ENCODE results near the gene ZBTB16.

ZBTB16 gene

DNA sequence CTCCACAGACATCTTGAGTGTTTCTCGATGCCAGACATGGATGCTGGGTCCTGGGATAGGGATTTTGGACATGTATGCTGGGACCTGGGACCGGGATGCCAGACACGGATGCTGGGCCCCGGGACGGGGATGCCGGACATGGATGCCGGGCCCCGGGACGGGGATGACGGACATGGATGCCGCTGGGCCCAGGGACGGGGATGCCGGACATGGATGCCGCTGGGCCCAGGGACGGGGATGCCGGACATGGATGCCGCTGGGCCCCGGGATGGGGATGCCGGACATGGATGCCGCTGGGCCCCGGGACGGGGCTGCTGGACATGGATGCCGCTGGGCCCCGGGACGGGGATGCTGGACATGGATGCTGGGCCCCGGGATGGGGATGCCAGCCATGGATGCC, 139.5 kb downstream of the ZBTB16 start:
- Histone ChIP-seq H3K27ac (peak overlapping the region; percentile 62), H2AFZ (no peak overlapping the region), H3K4me1 (peaks cover 30% of the 10 kb centered on the region), H3K36me3 (ENCODE audit: control insufficient read depth, insufficient read depth, low read length) (no peaks in the 10 kb centered on the region), H3K9me3 (ENCODE audit: control insufficient read depth, low read length) (no peaks in the 10 kb centered on the region), H3K9ac (no peak overlapping the region), H3K27me3 (ENCODE audit: control insufficient read depth, insufficient read depth, low read length) (no peaks in the 10 kb centered on the region), H3K79me2 (peaks cover 13% of the 10 kb centered on the region), H3K4me3 (ENCODE audit: low read depth, low read length) (no peak overlapping the region), H3K4me2 (ENCODE audit: low read length) (no peak overlapping the region)
- TF ChIP-seq CTCF (IDR thresholded peaks at IDR 0.05): no peak

DNA sequence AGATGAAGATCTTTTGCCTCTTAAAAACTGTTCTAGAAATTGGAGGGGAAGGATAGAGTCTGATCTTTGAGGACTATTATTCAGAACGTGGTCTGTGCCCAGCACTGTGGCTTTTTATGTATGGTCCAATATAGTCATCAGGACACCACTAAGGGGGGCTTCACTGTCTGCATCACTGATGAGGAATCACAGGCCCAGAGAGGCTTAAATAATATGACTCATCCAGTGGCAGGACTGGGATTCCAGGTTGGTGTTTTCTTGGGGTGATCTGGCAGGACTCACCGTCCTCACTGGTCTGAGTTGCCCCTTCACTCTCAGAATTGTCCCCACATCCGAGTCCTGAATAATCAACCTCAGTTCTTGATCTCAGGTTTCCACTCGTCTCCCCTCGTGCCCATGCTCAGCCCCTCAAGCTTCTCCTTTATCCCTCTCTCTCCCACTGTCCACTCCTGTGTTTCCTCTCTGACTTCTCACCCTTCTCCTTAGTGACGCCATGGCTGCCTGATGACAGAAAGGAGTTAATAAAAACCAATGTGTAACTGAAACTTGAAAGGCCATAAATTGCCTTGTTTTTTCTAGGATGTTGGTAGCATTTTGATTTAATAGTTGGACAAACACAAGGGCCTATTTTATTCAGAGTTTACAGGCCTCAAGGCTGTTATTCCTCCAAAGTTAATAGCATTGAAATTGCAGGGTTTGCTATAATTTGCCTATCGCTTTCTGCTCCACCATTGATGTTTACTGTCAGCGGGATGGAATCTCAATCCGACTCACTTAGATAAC, 141.0 kb downstream of the ZBTB16 start:
- Histone ChIP-seq H3K36me3 (ENCODE audit: control insufficient read depth, insufficient read depth, low read length) (no peaks in the 10 kb centered on the region), H3K79me2 (peaks cover 11% of the 10 kb centered on the region), H3K27me3 (ENCODE audit: control insufficient read depth, insufficient read depth, low read length) (no peaks in the 10 kb centered on the region), H3K4me2 (ENCODE audit: low read length) (no peak overlapping the region), H3K4me1 (peaks cover 19% of the 10 kb centered on the region), H3K9me3 (ENCODE audit: control insufficient read depth, low read length) (no peaks in the 10 kb centered on the region), H3K27ac (no peak overlapping the region), H3K9ac (no peak overlapping the region), H2AFZ (no peak overlapping the region), H3K4me3 (ENCODE audit: low read depth, low read length) (no peak overlapping the region)
- TF ChIP-seq CTCF (IDR thresholded peaks at IDR 0.05): no peak

- H3K4me1 ChIP-seq: peaks cover 15% of the 10 kb centered on the region
- no peak overlapping the region for H2AFZ ChIP-seq
- no peaks in the 10 kb centered on the region for H3K36me3 ChIP-seq (ENCODE audit: control insufficient read depth, insufficient read depth, low read length)
- no peak overlapping the region for H3K4me2 ChIP-seq (ENCODE audit: low read length)
- H3K27me3 ChIP-seq (ENCODE audit: control insufficient read depth, insufficient read depth, low read length): no peaks in the 10 kb centered on the region
- no peak overlapping the region for H3K9ac ChIP-seq
- no peak overlapping the region for H3K4me3 ChIP-seq (ENCODE audit: low read depth, low read length)
- no peaks in the 10 kb centered on the region for H3K9me3 ChIP-seq (ENCODE audit: control insufficient read depth, low read length)
- no peak for TF ChIP-seq CTCF (IDR thresholded peaks at IDR 0.05)
- H3K27ac ChIP-seq: no peak overlapping the region
- peaks cover 11% of the 10 kb centered on the region for H3K79me2 ChIP-seq
Measured at GRCh38 chr11:114201219-114201618, 141.7 kb downstream of the ZBTB16 start.

- H3K9me3 ChIP-seq (ENCODE audit: control insufficient read depth, low read length): no peaks in the 10 kb centered on the region
- no peak for TF ChIP-seq CTCF (IDR thresholded peaks at IDR 0.05)
- H3K79me2 ChIP-seq: peaks cover 11% of the 10 kb centered on the region
- H3K36me3 ChIP-seq (ENCODE audit: control insufficient read depth, insufficient read depth, low read length): no peaks in the 10 kb centered on the region
- no peak overlapping the region for H3K9ac ChIP-seq
- H3K4me3 ChIP-seq (ENCODE audit: low read depth, low read length): no peak overlapping the region
- H3K27ac ChIP-seq: no peak overlapping the region
- no peaks in the 10 kb centered on the region for H3K27me3 ChIP-seq (ENCODE audit: control insufficient read depth, insufficient read depth, low read length)
- peaks cover 8% of the 10 kb centered on the region for H3K4me1 ChIP-seq
- no peak overlapping the region for H2AFZ ChIP-seq
- no peak overlapping the region for H3K4me2 ChIP-seq (ENCODE audit: low read length)
Measured at GRCh38 chr11:114202011-114202609, 142.6 kb downstream of the ZBTB16 start.

All from parathyroid adenoma (tissue), 2 donors.